ENCODE measurements around the gene AKR1B1.

The AKR1B1 gene

DNA sequence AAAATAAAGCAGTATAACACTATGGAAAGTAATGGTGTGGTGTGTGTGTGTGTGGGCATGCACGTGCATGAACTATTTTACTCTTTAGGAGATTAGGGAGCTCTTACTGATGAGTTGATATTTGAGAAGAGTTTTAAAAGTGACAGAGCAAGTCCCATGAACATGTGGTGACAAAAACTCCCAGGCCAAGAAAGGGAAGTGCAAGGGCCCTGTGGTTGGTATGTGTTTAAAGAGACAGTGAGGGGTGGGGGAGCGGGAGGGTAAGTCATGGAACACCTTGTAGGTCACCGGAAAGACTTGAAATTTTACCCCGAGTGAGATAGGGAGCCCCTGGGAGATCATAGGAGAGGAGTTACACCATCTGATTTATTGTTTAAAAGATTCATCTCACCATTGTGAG, 63.3 kb downstream of the AKR1B1 start:
- no peak overlapping the region for H3K27ac ChIP-seq
- H3K9me3 ChIP-seq, result no peaks in the 10 kb centered on the region
- H3K4me1 ChIP-seq (ENCODE audit: control insufficient read depth in 1 of 2, insufficient read depth in 1 of 2, low read depth in 1 of 2, low read length in 1 of 2), result no peaks in the 10 kb centered on the region
- TF ChIP-seq CTCF (IDR thresholded peaks at IDR 0.05), result no peak
- no peaks in the 10 kb centered on the region for H3K36me3 ChIP-seq
- no peaks in the 10 kb centered on the region for H3K27me3 ChIP-seq
- H3K4me3 ChIP-seq (ENCODE audit: low read depth in 1 of 2, low read length in 1 of 2), result no peak overlapping the region

DNA sequence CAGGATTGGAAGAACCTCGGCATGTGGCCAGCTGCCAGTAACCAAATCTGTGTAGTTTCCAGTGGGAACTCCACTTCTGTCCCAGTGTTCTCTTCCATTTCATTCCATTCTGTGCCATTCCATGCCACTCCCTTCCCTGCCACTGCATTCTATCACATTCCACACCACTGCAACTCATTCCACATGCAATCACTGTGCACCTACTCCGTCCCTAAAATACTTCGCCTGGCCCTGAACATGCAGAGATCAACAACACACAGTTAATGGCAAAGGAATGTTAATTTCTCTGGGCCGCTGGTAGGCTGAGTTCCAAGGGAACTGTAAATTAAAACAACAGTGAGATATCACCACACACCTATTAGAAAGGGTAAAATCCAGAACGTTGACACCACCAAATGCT, 64.8 kb downstream of the AKR1B1 start:
- Histone ChIP-seq H3K4me3 (ENCODE audit: low read depth in 1 of 2, low read length in 1 of 2) (no peak overlapping the region), H3K9me3 (no peaks in the 10 kb centered on the region), H3K27me3 (no peaks in the 10 kb centered on the region), H3K36me3 (no peaks in the 10 kb centered on the region), H3K27ac (no peak overlapping the region), H3K4me1 (ENCODE audit: control insufficient read depth in 1 of 2, insufficient read depth in 1 of 2, low read depth in 1 of 2, low read length in 1 of 2) (no peaks in the 10 kb centered on the region)
- no peak for TF ChIP-seq CTCF (IDR thresholded peaks at IDR 0.05)

Measured in neutrophil (primary cell).